Erythroblast (primary cell): Measurements from ENCODE around the gene KCNG2.

Source experiments
- DNase-seq, 2 experiments: peaks; one replicate each; lab custom pipeline; 2025; lab: John Stamatoyannopoulos, UW
- GATA1 ChIP-seq: IDR thresholded peaks from 2 replicates; pipeline ENCODE4 v1.6.1; 2011; ENCODE audit warnings: low read depth, mild to moderate bottlenecking, control low read depth, low read length, moderate library complexity
- POLR2A ChIP-seq: IDR thresholded peaks from 2 replicates; pipeline ENCODE4 v1.6.1; 2011; ENCODE audit warnings: mild to moderate bottlenecking, low read length

KCNG2 gene

GRCh38 chr18:79772865-79773696 is 24.7 kb upstream of the KCNG2 start:
- DNase-seq: no peak

GRCh38 chr18:79774111-79774510 is 23.6 kb upstream of the KCNG2 start:
- DNase-seq: no peak
- TF ChIP-seq POLR2A: no peak
- TF ChIP-seq GATA1: no peak

More at GRCh38 chr18:79772865-79773696, 24.7 kb upstream of the KCNG2 start:
- TF ChIP-seq GATA1 (no peak), POLR2A (no peak)

- DNase-seq: no peak
- TF ChIP-seq GATA1 (no peak), POLR2A (no peak)
These were observed 22.1 kb upstream of the KCNG2 start for GRCh38 chr18:79775441-79776221.

GRCh38 chr18:79776674-79777073 is 21.1 kb upstream of the KCNG2 start:
- TF ChIP-seq POLR2A (no peak), GATA1 (no peak)
- DNase-seq: no peak

- DNase-seq: no peak
- no peak for TF ChIP-seq GATA1
- no peak for TF ChIP-seq POLR2A
These were observed 19.4 kb upstream of the KCNG2 start for GRCh38 chr18:79778291-79778791.

- TF ChIP-seq GATA1 (no peak), POLR2A (no peak)
- DNase-seq: no peak
These were observed 18.6 kb upstream of the KCNG2 start for GRCh38 chr18:79779021-79779699.

GRCh38 chr18:79779700-79780190 is 18.0 kb upstream of the KCNG2 start:
- DNase-seq: no peak
- TF ChIP-seq POLR2A (no peak), GATA1 (no peak)

GRCh38 chr18:79780547-79780946 is 17.2 kb upstream of the KCNG2 start:
- DNase-seq: no peak
- no peak for TF ChIP-seq POLR2A
- TF ChIP-seq GATA1: no peak

- TF ChIP-seq GATA1 (no peak), POLR2A (no peak)
- no peak for DNase-seq
These were observed 16.3 kb upstream of the KCNG2 start for GRCh38 chr18:79781331-79781941.

GRCh38 chr18:79782566-79783308 is 15.0 kb upstream of the KCNG2 start:
- TF ChIP-seq POLR2A (no peak), GATA1 (no peak)
- no peak for DNase-seq

- no peak for TF ChIP-seq POLR2A
- TF ChIP-seq GATA1: no peak
- DNase-seq: no peak
These were observed 13.4 kb upstream of the KCNG2 start for GRCh38 chr18:79784071-79784913.
